ENCODE results near the gene SENP1. TPM values are rescaled to one million over a fixed set of nuclear protein-coding genes. Genes with fewer than 3 reads are reported as not detected.

SENP1 gene
- total RNA-seq, 1 experiment from 2014 or later = 23.0 TPM

DNA sequence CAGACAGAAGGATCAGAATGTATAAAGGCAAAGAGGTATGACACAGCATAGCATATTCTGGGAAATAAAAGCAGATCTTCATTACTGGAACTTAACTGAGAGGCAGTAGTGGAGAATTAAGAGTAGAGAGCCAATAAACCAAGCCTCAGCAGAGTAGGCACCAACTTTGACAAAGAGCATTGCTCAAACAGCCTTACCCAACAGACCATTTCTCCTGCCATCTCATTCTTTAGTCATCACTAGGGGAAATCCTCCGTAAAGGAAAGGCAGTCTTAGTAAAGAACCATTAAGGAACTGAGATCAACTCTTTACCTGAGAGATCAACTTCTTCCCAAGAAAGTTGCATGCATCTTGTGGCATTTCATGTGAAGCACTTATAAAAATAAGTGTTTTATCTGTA, 36.6 kb downstream of the SENP1 start:
- H3K27me3 ChIP-seq (ENCODE audit: insufficient read depth, low read depth) = no peaks in the 10 kb centered on the region
- no peaks in the 10 kb centered on the region for H4K20me1 ChIP-seq (ENCODE audit: insufficient read depth)
- H3K4me3 ChIP-seq = no peak overlapping the region
- no peaks in the 10 kb centered on the region for H3K4me1 ChIP-seq (replicated peaks; ENCODE audit: insufficient read depth)
- no peaks in the 10 kb centered on the region for H3K9me2 ChIP-seq (ENCODE audit: insufficient read depth)
- H3K79me2 ChIP-seq (ENCODE audit: low read depth) = no peaks in the 10 kb centered on the region
- ChIA-PET POLR2A (ENCODE audit: unreplicated experiment) (no interaction called here), CTCF (interaction anchor here (0.6 kb wide), 1 partner anchor 42 kb away, joined by 25 read pairs; no protein-coding TSS in a partner anchor)
- intact Hi-C loops (cut with micrococcal nuclease; ENCODE audit: unreplicated experiment) = no loop called here
- H3K4me2 ChIP-seq = no peak overlapping the region
- H3K9me3 ChIP-seq (ENCODE audit: insufficient read depth, low read depth) = no peaks in the 10 kb centered on the region
- TF ChIP-seq EZH2 (IDR thresholded peaks at IDR 0.05; ENCODE audit: low read depth) = no peak
- no peak for TF ChIP-seq CTCF (conservative IDR thresholded peaks at IDR 0.05)
- H2AFZ ChIP-seq = no peak overlapping the region
- H3F3A ChIP-seq (ENCODE audit: insufficient read depth, low read depth) = 0 out of 2 replicates have a peak, but pooled peaks cover 2% of the 10 kb centered on the region
- BruUV-seq (replicated peaks) = no TSS peak
- H3K36me3 ChIP-seq (ENCODE audit: low read depth) = peaks cover 34% of the 10 kb centered on the region
- no peak overlapping the region for H3K27ac ChIP-seq
- no peak for DNase-seq

DNA sequence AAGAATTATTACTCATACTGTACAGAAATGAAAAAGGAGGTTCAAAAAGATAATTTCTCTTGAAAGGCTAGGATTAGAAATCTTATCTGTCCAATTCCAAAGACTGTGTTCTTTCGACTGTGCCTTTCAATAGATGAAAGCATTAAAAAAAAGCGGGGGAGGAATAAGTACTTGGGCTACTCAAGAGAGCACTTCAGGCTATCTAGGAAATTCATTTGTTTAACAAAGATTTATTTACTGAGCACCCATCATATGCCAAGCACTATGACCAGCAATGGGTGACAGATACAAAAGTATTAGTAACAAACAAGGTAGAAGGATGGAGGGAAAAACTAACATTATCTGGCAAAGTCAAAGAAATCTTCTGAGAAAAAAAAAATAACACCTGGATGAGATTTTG, 37.4 kb downstream of the SENP1 start:
- Histone ChIP-seq H3K79me2 (ENCODE audit: low read depth) (no peaks in the 10 kb centered on the region), H3K4me1 (replicated peaks; ENCODE audit: insufficient read depth) (no peaks in the 10 kb centered on the region), H2AFZ (no peak overlapping the region), H3K4me2 (no peak overlapping the region), H4K20me1 (ENCODE audit: insufficient read depth) (no peaks in the 10 kb centered on the region), H3K4me3 (no peak overlapping the region), H3K27me3 (ENCODE audit: insufficient read depth, low read depth) (no peaks in the 10 kb centered on the region), H3K9me3 (ENCODE audit: insufficient read depth, low read depth) (no peaks in the 10 kb centered on the region), H3K27ac (no peak overlapping the region), H3K9me2 (ENCODE audit: insufficient read depth) (no peaks in the 10 kb centered on the region), H3F3A (ENCODE audit: insufficient read depth, low read depth) (0 out of 2 replicates have a peak, but pooled peaks cover 2% of the 10 kb centered on the region), H3K36me3 (ENCODE audit: low read depth) (peaks cover 34% of the 10 kb centered on the region)
- DNase-seq = no peak
- BruUV-seq (replicated peaks) = no TSS peak
- no peak for TF ChIP-seq CTCF (conservative IDR thresholded peaks at IDR 0.05)
- no peak for TF ChIP-seq EZH2 (IDR thresholded peaks at IDR 0.05; ENCODE audit: low read depth)
- POLR2A ChIA-PET (ENCODE audit: unreplicated experiment) = no interaction called here
- CTCF ChIA-PET = no interaction called here
- intact Hi-C loops (cut with micrococcal nuclease; ENCODE audit: unreplicated experiment) = no loop called here

DNA sequence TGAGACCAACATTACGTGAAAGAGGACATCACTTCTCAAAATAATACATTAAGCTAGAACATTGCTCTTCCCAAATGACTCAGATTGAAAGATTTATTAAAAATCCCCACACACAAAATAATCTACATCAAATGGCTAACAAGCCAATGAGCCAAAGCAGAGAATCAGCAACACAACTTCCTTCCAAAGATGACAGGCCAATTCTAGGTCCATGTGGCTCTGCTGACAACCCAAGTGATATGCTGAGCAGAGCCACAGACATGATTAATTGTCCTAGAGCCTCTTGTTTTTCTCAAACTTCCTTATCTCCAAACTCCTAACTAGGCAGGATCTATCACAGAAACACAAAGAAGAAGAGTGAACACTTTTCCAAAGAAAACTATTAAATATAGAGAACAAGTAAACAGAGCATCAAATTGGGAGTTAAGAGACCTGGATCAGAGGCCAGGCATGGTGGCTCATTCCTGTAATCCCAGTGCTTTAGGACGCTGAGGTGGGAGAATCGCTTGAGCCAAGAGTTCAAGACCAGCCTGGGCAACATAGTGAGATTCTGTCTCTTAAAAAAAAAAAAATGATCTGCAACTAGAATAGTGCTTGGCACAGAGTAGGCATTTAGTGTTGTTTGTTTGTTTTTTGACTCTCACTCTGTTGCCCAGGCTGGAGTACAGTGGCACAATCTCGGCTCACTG, 38.5 kb downstream of the SENP1 start:
- no peak overlapping the region for H2AFZ ChIP-seq
- intact Hi-C loops (cut with micrococcal nuclease; ENCODE audit: unreplicated experiment) = no loop called here
- H3K79me2 ChIP-seq (ENCODE audit: low read depth) = no peaks in the 10 kb centered on the region
- H4K20me1 ChIP-seq (ENCODE audit: insufficient read depth) = no peaks in the 10 kb centered on the region
- ChIA-PET CTCF (interaction anchor here (0.6 kb wide), 1 partner anchor 278 kb away, joined by 3 read pairs; no protein-coding TSS in a partner anchor), POLR2A (ENCODE audit: unreplicated experiment) (no interaction called here)
- no TSS peak for BruUV-seq (replicated peaks)
- no peaks in the 10 kb centered on the region for H3K9me3 ChIP-seq (ENCODE audit: insufficient read depth, low read depth)
- TF ChIP-seq EZH2 (IDR thresholded peaks at IDR 0.05; ENCODE audit: low read depth) (no peak), CTCF (conservative IDR thresholded peaks at IDR 0.05) (no peak)
- DNase-seq = no peak
- H3K27ac ChIP-seq = no peak overlapping the region
- H3K4me1 ChIP-seq (replicated peaks; ENCODE audit: insufficient read depth) = no peaks in the 10 kb centered on the region
- no peak overlapping the region for H3K4me3 ChIP-seq
- peaks cover 38% of the 10 kb centered on the region for H3K36me3 ChIP-seq (ENCODE audit: low read depth)
- H3K27me3 ChIP-seq (ENCODE audit: insufficient read depth, low read depth) = no peaks in the 10 kb centered on the region
- no peak overlapping the region for H3K4me2 ChIP-seq
- H3F3A ChIP-seq (ENCODE audit: insufficient read depth, low read depth) = 0 out of 2 replicates have a peak, but pooled peaks cover 2% of the 10 kb centered on the region
- no peaks in the 10 kb centered on the region for H3K9me2 ChIP-seq (ENCODE audit: insufficient read depth)
